GM12865 (cell line): ENCODE data around the gene TBC1D2B.
A peak's percentile ranks its signal among the peaks of the same experiment; 100 is the strongest.

Experiments used
- DNase-seq: peaks from one replicate; pipeline ENCODE4 v3.0.0; 2010; ENCODE audit warnings: low read depth
- H3K4me3 ChIP-seq: 2 replicates; pipeline ENCODE4 v1.5.1; 2011; ENCODE audit warnings: mild to moderate bottlenecking, low read depth, low read length, control low read depth
- CTCF ChIP-seq: IDR thresholded peaks from 2 replicates; pipeline ENCODE4 v1.5.1; 2011; ENCODE audit warnings: low read length, control low read depth, low read depth, inconsistent platforms; ENCODE audit not compliant: insufficient read depth; ENCODE audit errors: missing control alignments

Gene TBC1D2B

GRCh38 chr15:78044407-78045155, 32.9 kb downstream of the TBC1D2B start:
- TF ChIP-seq CTCF, result no peak
- peak; percentile 43 for DNase-seq
- H3K4me3 ChIP-seq, result no peak overlapping the region

DNA sequence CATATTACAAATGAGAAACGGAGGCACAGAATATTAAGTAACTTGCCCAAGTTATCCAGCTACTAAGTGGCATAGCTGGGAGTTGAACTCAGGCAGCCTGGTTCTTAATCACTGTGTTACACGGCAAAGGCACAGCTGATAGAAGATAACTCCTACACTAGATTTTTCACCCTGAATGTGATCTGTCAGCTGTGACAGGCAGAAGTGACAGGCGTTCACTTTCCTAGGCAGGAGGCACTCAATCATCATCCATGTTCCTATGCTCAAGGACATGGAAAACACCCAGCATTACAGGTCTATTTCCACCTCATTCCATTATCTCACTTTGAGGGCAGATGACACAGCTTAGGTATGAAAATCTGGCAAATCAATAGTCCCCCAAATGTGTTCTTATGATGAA, 35.6 kb downstream of the TBC1D2B start:
- no peak for TF ChIP-seq CTCF
- no peak for DNase-seq
- no peak overlapping the region for H3K4me3 ChIP-seq

DNA sequence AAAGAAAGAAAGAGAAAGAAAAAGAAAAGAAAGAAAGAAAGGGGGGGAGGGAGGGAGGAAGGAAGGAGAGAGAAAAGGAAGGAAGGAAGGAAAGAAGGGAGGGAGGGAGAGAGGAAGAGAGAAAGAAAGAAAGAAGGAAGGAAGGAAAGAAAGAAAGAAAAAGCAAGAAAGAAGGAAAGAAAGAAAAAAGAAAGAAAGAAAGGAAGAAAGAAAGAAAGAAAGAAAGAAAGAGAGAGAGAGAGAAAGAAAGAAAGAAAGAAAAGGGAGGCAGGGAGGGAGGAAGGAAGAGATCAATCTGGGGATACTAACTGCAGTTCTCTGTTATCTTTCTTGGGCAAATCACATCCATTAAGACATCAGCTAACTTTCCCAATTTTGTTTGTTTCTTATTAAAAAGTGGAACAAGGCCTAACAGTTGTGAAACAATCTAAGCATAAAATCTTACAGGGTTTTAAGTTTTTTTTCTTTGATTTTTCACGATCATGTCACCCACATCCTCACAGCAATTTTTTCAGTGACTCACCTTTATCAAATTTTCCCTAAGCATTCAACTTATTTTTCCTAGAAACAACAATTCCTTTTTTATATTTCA, 36.8 kb downstream of the TBC1D2B start:
- no peak for DNase-seq
- H3K4me3 ChIP-seq, result no peak overlapping the region
- TF ChIP-seq CTCF, result no peak

DNA sequence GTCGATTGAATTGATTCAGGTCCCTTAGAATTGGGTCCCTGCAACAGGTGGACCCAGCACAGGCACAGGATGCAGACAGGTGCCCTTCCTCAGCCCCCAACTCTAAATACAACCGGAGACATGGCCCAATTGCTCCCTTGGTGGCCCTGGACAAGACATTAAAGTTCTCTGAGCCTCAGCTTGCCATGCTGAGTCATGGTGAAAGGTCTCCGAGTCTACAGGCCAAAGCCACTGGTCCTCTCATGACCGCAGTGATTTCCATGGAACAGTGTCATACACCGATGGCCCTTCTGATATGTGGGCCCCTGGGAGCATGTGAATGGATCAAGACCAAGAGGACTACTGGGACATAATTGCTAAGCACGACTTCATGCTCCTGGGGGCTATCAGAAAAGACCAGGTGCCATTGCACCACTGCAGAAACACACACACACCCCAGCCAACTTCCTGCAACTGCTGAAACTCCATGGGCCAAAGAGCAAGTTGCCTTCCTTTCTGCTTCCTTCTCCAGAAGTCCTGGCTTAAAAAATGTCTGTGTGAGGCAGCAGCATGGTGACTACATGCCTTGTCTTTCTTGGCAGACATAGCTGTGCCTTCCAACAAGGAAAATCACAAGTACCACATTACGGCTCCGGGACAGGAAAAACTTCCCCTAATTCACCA, 38.8 kb downstream of the TBC1D2B start:
- no peak for DNase-seq
- no peak for TF ChIP-seq CTCF
- H3K4me3 ChIP-seq, result no peak overlapping the region

DNA sequence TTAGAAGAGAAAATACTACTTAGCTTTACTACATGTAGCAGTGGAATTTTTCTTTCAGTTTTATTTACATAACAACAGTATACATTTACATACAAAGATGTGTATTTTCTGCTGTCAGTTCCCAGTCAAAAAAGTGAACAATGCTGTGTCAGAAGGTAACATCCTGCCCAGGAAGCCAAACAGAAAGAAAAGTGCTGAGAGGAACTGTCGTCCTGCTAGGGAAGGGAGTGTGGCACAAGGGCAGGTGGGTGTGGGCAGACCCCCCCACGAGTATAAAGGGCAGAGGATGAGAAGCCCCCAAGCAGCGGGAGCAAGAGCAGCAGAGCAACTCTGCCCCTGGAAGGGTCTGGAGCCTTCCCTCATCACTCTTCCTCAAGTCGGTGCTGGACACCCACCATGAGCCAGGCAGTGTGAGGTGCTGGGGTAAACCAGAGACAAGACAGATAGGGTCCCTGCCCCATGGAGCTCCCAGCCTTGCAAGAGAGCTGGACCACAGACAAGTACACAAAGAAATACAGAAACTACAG, 39.7 kb downstream of the TBC1D2B start:
- no peak overlapping the region for H3K4me3 ChIP-seq
- no peak for TF ChIP-seq CTCF
- no peak for DNase-seq

- DNase-seq, result no peak
- H3K4me3 ChIP-seq, result no peak overlapping the region
- no peak for TF ChIP-seq CTCF
These were observed 40.2 kb downstream of the TBC1D2B start for GRCh38 chr15:78037328-78037727.
